NCI-H446 treated with DMSO at 0.1 percent for 48 hours (cell line): ENCODE results near the gene GIPR.
"Not testable (repeated sequence)": the region's sequence is repeated elsewhere in the genome, so short reads cannot be mapped to it uniquely, and the experiment has no call there.

Source experiments
- DNase-seq: peaks from one replicate; lab custom pipeline; 2025; lab: John Stamatoyannopoulos, UW

Gene GIPR

GRCh38 chr19:45645631-45646344 is 22.2 kb upstream of the GIPR start:
- DNase-seq = peak; percentile 91

- DNase-seq = no peak
Observed at GRCh38 chr19:45646345-45646698, 21.7 kb upstream of the GIPR start.

GRCh38 chr19:45650722-45651121 is 17.3 kb upstream of the GIPR start:
- no peak for DNase-seq

GRCh38 chr19:45653634-45654033 is 14.4 kb upstream of the GIPR start:
- DNase-seq = no peak

GRCh38 chr19:45655073-45655472 is 12.9 kb upstream of the GIPR start:
- no peak for DNase-seq

GRCh38 chr19:45657520-45658167 is 10.4 kb upstream of the GIPR start:
- DNase-seq = no peak

- no peak for DNase-seq
Observed at GRCh38 chr19:45659096-45659729, 8.8 kb upstream of the GIPR start.

GRCh38 chr19:45660636-45661035 is 7.4 kb upstream of the GIPR start:
- no peak for DNase-seq

GRCh38 chr19:45663800-45664199 is 4.2 kb upstream of the GIPR start:
- DNase-seq = no peak

GRCh38 chr19:45664575-45664974 is 3.4 kb upstream of the GIPR start:
- DNase-seq = no peak

- DNase-seq = no peak
Observed at GRCh38 chr19:45668342-45668871, 386 bp downstream of the GIPR start.

GRCh38 chr19:45670670-45671453 is 2.8 kb downstream of the GIPR start:
- no peak for DNase-seq

GRCh38 chr19:45674946-45675345 is 6.9 kb downstream of the GIPR start:
- no peak for DNase-seq

- no peak for DNase-seq
Observed at GRCh38 chr19:45676851-45677263, 8.8 kb downstream of the GIPR start.

GRCh38 chr19:45677351-45678230 is 9.6 kb downstream of the GIPR start:
- no peak for DNase-seq

GRCh38 chr19:45681391-45682015 is 13.5 kb downstream of the GIPR start:
- peak; percentile 64 for DNase-seq

GRCh38 chr19:45682117-45682516 is 14.1 kb downstream of the GIPR start:
- DNase-seq = no peak

GRCh38 chr19:45682908-45683307 is 14.9 kb downstream of the GIPR start:
- no peak for DNase-seq

GRCh38 chr19:45685045-45685444 is 17.0 kb downstream of the GIPR start:
- not testable (repeated sequence) for DNase-seq

GRCh38 chr19:45687599-45687998 is 19.6 kb downstream of the GIPR start:
- DNase-seq = no peak
